Calu3 (cell line): ENCODE measurements around the gene AHCYL1. TPM values are rescaled to one million over a fixed set of nuclear protein-coding genes. Genes with fewer than 3 reads are reported as not detected.

Experiments
- Bru-seq: library from RNA; stranded (reverse); fragments of 400-500 nt; gene quantifications from one replicate; lab custom pipeline; 2021; lab: Mats Ljungman, UMichigan
- BruChase-seq, 2 experiments: library from RNA; stranded (reverse); fragments of 400-500 nt; gene quantifications; one replicate each; lab custom pipeline; 2021; lab: Mats Ljungman, UMichigan
- BruUV-seq: library from RNA; stranded (reverse); fragments of 400-500 nt; replicated peaks from 2 replicates; lab custom pipeline; 2021; lab: Mats Ljungman, UMichigan
- CTCF ChIA-PET: fragments of 300-600 bp; sonication (Branson Sonifier 250); formaldehyde crosslinking; loops from one replicate; lab custom pipeline; 2022; ENCODE audit warnings: antibody characterized with exemption; lab: Charles Lee
- DNase-seq: peaks from one replicate; pipeline ENCODE4 v3.0.0; 2022
- H3K27ac Mint-ChIP-seq: one replicate; pipeline ENCODE4 v1.8.0; 2022; ENCODE audit warnings: mixed read lengths; ENCODE audit not compliant: unreplicated experiment
- H3K27me3 Mint-ChIP-seq: one replicate; pipeline ENCODE4 v1.8.0; 2022; ENCODE audit warnings: mixed read lengths; ENCODE audit not compliant: unreplicated experiment
- H3K36me3 Mint-ChIP-seq: one replicate; pipeline ENCODE4 v1.8.0; 2022; ENCODE audit warnings: mild to moderate bottlenecking, moderate library complexity, mixed read lengths; ENCODE audit not compliant: insufficient read depth, unreplicated experiment
- H3K4me1 Mint-ChIP-seq: one replicate; pipeline ENCODE4 v1.8.0; 2022; ENCODE audit warnings: mild to moderate bottlenecking, low read depth, mixed read lengths; ENCODE audit not compliant: unreplicated experiment
- H3K4me3 Mint-ChIP-seq: one replicate; pipeline ENCODE4 v1.8.0; 2022; ENCODE audit warnings: mild to moderate bottlenecking, low read depth, moderate library complexity, mixed read lengths; ENCODE audit not compliant: unreplicated experiment
- H3K9me3 Mint-ChIP-seq: one replicate; pipeline ENCODE4 v1.8.0; 2022; ENCODE audit warnings: low read depth, mixed read lengths; ENCODE audit not compliant: unreplicated experiment
- CTCF ChIP-seq: fragments of 200-600 bp; IDR thresholded peaks from one replicate; pipeline ENCODE4 v1.8.0; 2022; ENCODE audit warnings: antibody characterized with exemption; ENCODE audit not compliant: unreplicated experiment
- intact Hi-C: fragments of 100-400 bp; cut with micrococcal nuclease; formaldehyde crosslinking; loops from one replicate; pipeline ENCODE4 v1.10.0; 2022; ENCODE audit not compliant: unreplicated experiment
- long read RNA-seq: library from polyadenylated mRNA; stranded (forward); transcript quantifications from one replicate; pipeline ENCODE4 v2.0.0, GENCODE V29; 2022
- total RNA-seq: library from RNA; stranded (reverse); gene quantifications from 2 replicates; pipeline ENCODE4 v1.2.3, GENCODE V29; 2022

AHCYL1 gene
- 54.2 and 56.5 TPM in 2 replicates for total RNA-seq
- Bru-seq, nascent RNA, result percentile 83 among the genes with signal in this experiment
- percentile 74 among the genes with signal in this experiment for BruChase-seq, experiment 1, labeled RNA remaining after a 6-hour chase
- BruChase-seq, experiment 2, labeled RNA remaining after a 2-hour chase, result percentile 74 among the genes with signal in this experiment
- long read RNA-seq, full-length matches to known transcripts, result 40 of 62 reads
- long read RNA-seq, partial matches to known transcripts, result 19 of 62 reads
- long read RNA-seq, other reads (novel, unspliced or antisense), result 3 of 62 reads

- CTCF ChIA-PET, result interaction anchor here (0.6 to 7.5 kb wide), 23 partner anchors 9 to 452 kb away, joined by 3 to 101 read pairs (median 4); no protein-coding TSS in a partner anchor
- DNase-seq, result peak; percentile 97
- peak; percentile 83 for TF ChIP-seq CTCF
- Mint-ChIP-seq H3K27me3 (no peaks in the 10 kb centered on the region), H3K4me1 (peaks cover 29% of the 10 kb centered on the region), H3K9me3 (no peaks in the 10 kb centered on the region), H3K36me3 (peaks cover 29% of the 10 kb centered on the region), H3K27ac (peak within 1 kb of the TSS; percentile 75), H3K4me3 (peak within 1 kb of the TSS; percentile 88)
- no TSS peak for BruUV-seq
- intact Hi-C loops, result loop anchor here (1.0 to 5.0 kb wide), 6 partner anchors 26 to 437 kb away; partner anchors contain the start of gene GNAI3
Measured at GRCh38 chr1:109984456-109985246, at the start of gene AHCYL1. TSS of gene AHCYL1 (plus strand) at chr1:109984765. CDS start at chr1:109985053, 288 bp downstream.

- peak overlapping the region; percentile 85 for H3K27ac Mint-ChIP-seq
- H3K27me3 Mint-ChIP-seq, result no peaks in the 10 kb centered on the region
Measured at GRCh38 chr1:109935451-109935900, 49.1 kb upstream of the AHCYL1 start.

GRCh38 chr1:109937738-109938137 is 46.8 kb upstream of the AHCYL1 start:
- intact Hi-C loops, result no loop called here
- Mint-ChIP-seq H3K4me3 (no peak overlapping the region), H3K9me3 (peaks cover 3% of the 10 kb centered on the region), H3K36me3 (peaks cover 16% of the 10 kb centered on the region), H3K27ac (no peak overlapping the region), H3K27me3 (no peaks in the 10 kb centered on the region), H3K4me1 (peaks cover 31% of the 10 kb centered on the region)
- TF ChIP-seq CTCF, result no peak
- CTCF ChIA-PET, result no interaction called here
- BruUV-seq, result no TSS peak
- DNase-seq, result no peak

More at GRCh38 chr1:109935451-109935900, 49.1 kb upstream of the AHCYL1 start:
- intact Hi-C loops, result no loop called here
- no TSS peak for BruUV-seq
- CTCF ChIA-PET, result interaction anchor here (0.5 to 0.9 kb wide), 2 partner anchors 49 to 813 kb away, joined by 3 read pairs; partner anchors contain the start of gene AHCYL1
- peaks cover 40% of the 10 kb centered on the region for H3K4me1 Mint-ChIP-seq
- DNase-seq, result peak; percentile 68
- peaks cover 16% of the 10 kb centered on the region for H3K36me3 Mint-ChIP-seq
- TF ChIP-seq CTCF, result no peak
- peaks cover 3% of the 10 kb centered on the region for H3K9me3 Mint-ChIP-seq
- H3K4me3 Mint-ChIP-seq, result peak overlapping the region; percentile 28

- Mint-ChIP-seq H3K4me1 (peaks cover 28% of the 10 kb centered on the region), H3K36me3 (peaks cover 16% of the 10 kb centered on the region), H3K9me3 (peaks cover 3% of the 10 kb centered on the region), H3K4me3 (no peak overlapping the region), H3K27me3 (no peaks in the 10 kb centered on the region), H3K27ac (no peak overlapping the region)
- BruUV-seq, result no TSS peak
- intact Hi-C loops, result no loop called here
- DNase-seq, result no peak
- CTCF ChIA-PET, result no interaction called here
- TF ChIP-seq CTCF, result no peak
Measured at GRCh38 chr1:109938556-109938955, 46.0 kb upstream of the AHCYL1 start.
